HTR-8/SVneo (cell line): ENCODE results near the gene TNRC18.

Source experiments
- DNase-seq: peaks from one replicate; pipeline ENCODE4 v3.0.0; 2011; ENCODE audit warnings: low spot score, mixed read lengths; ENCODE audit not compliant: insufficient read length
- FAIRE-seq: peaks from 2 replicates; lab custom pipeline; 2011; peaks lifted over from hg19 to GRCh38; lab: Jason Lieb, UNC

Gene TNRC18

GRCh38 chr7:5429857-5430611, 6.4 kb upstream of the TNRC18 start:
- FAIRE-seq (peak; percentile 90), DNase-seq (peak; percentile 63)

- no peak for FAIRE-seq
- DNase-seq = no peak
These were observed 5.7 kb upstream of the TNRC18 start for GRCh38 chr7:5429253-5429856.

- peak; percentile 47 for DNase-seq
- FAIRE-seq = peak; percentile 82
These were observed 5.0 kb upstream of the TNRC18 start for GRCh38 chr7:5428478-5429252.

- FAIRE-seq (no peak), DNase-seq (no peak)
These were observed 2.5 kb upstream of the TNRC18 start for GRCh38 chr7:5426226-5426475.

GRCh38 chr7:5425507-5426225, 2.0 kb upstream of the TNRC18 start:
- DNase-seq (peak; percentile 64), FAIRE-seq (no peak)

GRCh38 chr7:5424749-5425506, 1.3 kb upstream of the TNRC18 start:
- DNase-seq (no peak), FAIRE-seq (no peak)

- no peak for DNase-seq
- peak; percentile 66 for FAIRE-seq
These were observed 528 bp upstream of the TNRC18 start for GRCh38 chr7:5423976-5424748.

GRCh38 chr7:5422396-5423305, 983 bp downstream of the TNRC18 start:
- no peak for DNase-seq
- FAIRE-seq = no peak

- no peak for FAIRE-seq
- no peak for DNase-seq
These were observed 1.8 kb downstream of the TNRC18 start for GRCh38 chr7:5421714-5422395.

- DNase-seq (no peak), FAIRE-seq (no peak)
These were observed 2.5 kb downstream of the TNRC18 start for GRCh38 chr7:5420881-5421713.

- DNase-seq (no peak), FAIRE-seq (no peak)
These were observed 3.4 kb downstream of the TNRC18 start for GRCh38 chr7:5420067-5420880.

GRCh38 chr7:5419539-5420066, 4.0 kb downstream of the TNRC18 start:
- no peak for FAIRE-seq
- no peak for DNase-seq

GRCh38 chr7:5418285-5418582, 5.4 kb downstream of the TNRC18 start:
- no peak for FAIRE-seq
- DNase-seq = no peak

GRCh38 chr7:5417106-5418071, 6.2 kb downstream of the TNRC18 start:
- FAIRE-seq (peak; percentile 79), DNase-seq (no peak)

GRCh38 chr7:5414916-5415315, 8.7 kb downstream of the TNRC18 start:
- no peak for DNase-seq
- no peak for FAIRE-seq
